Endothelial cell of umbilical vein (primary cell): ENCODE data around the gene IWS1. TPM values are rescaled to one million over a fixed set of nuclear protein-coding genes. Genes with fewer than 3 reads are reported as not detected.

Experiments used
- BruUV-seq: library from RNA; stranded (reverse); fragments of 400-500 nt; replicated peaks from 2 replicates; lab custom pipeline; 2021; lab: Mats Ljungman, UMichigan
- CTCF ChIA-PET: fragments of 300-600, 350-600 bp; sonication (Branson Sonifier 250); formaldehyde crosslinking; loops from one replicate; lab custom pipeline; 2021; ENCODE audit warnings: antibody characterized with exemption, inconsistent platforms; lab: Charles Lee
- POLR2A ChIA-PET: fragments of 300-600, 350-600 bp; sonication (Branson Sonifier 250); formaldehyde crosslinking; loops from one replicate; lab custom pipeline; 2021; ENCODE audit warnings: antibody characterized with exemption, inconsistent platforms; lab: Charles Lee
- DNase-seq: peaks from one replicate; pipeline ENCODE4 v3.0.0-alpha.2; 2011; ENCODE audit warnings: low read depth, low spot score
- FAIRE-seq: peaks from 2 replicates; lab custom pipeline; 2011; peaks lifted over from hg19 to GRCh38; lab: Jason Lieb, UNC
- H2AFZ ChIP-seq: 2 replicates; pipeline ENCODE4 v1.6.0; 2012; ENCODE audit warnings: low read depth, low read length, control low read depth, inconsistent platforms
- H3K27ac ChIP-seq: 2 replicates; pipeline ENCODE4 v1.5.1; 2011; ENCODE audit warnings: low read depth, mild to moderate bottlenecking, control low read depth, low read length, moderate library complexity; ENCODE audit not compliant: insufficient read depth
- H3K27me3 ChIP-seq, 2 experiments: 2 replicates each; pipeline versions ENCODE4 v1.6.0 to v1.6.1; 2011; ENCODE audit warnings: low read length in 2 of 2, mixed read lengths in 1 of 2; ENCODE audit not compliant: control insufficient read depth in 2 of 2, insufficient read depth in 2 of 2
- H3K36me3 ChIP-seq, 2 experiments: 2 replicates in 1 of 2; 3 replicates in 1 of 2; pipeline ENCODE4 v1.5.1; 2011; ENCODE audit warnings: low read length in 2 of 2, mild to moderate bottlenecking in 1 of 2, moderate library complexity in 1 of 2; ENCODE audit not compliant: control insufficient read depth in 2 of 2, insufficient read depth in 2 of 2; ENCODE audit errors: extremely low read depth in 1 of 2
- H3K4me1 ChIP-seq: 3 replicates; pipeline ENCODE4 v1.5.1; 2011; ENCODE audit warnings: mild to moderate bottlenecking, low read length; ENCODE audit not compliant: control insufficient read depth, insufficient read depth; ENCODE audit errors: extremely low read depth
- H3K4me2 ChIP-seq: 2 replicates; pipeline ENCODE4 v1.6.1; 2011; ENCODE audit warnings: low read length, control low read depth, mixed read lengths; ENCODE audit not compliant: insufficient read depth
- H3K4me3 ChIP-seq, 3 experiments: fragments of 200-600 bp in 1 of 3; sonication (generic), shearing (Covaris generic) in 1 of 3; replicated peaks in 1 of 3; 2 replicates each; pipeline ENCODE4 v1.5.1; 2011 to 2016; ENCODE audit warnings: control low read depth in 3 of 3, low read length in 3 of 3, mild to moderate bottlenecking in 2 of 3, inconsistent platforms in 1 of 3, low read depth in 1 of 3, moderate library complexity in 1 of 3; ENCODE audit not compliant: insufficient read depth in 1 of 3
- H3K79me2 ChIP-seq: 2 replicates; pipeline ENCODE4 v1.6.0; 2012; ENCODE audit warnings: low read length, inconsistent platforms; ENCODE audit not compliant: control insufficient read depth, insufficient read depth
- H3K9ac ChIP-seq: replicated peaks from 2 replicates; pipeline ENCODE3; 2011; ENCODE audit warnings: low read length, control low read depth; ENCODE audit not compliant: insufficient read depth; ENCODE audit errors: extremely low read depth
- H3K9me1 ChIP-seq: replicated peaks from 3 replicates; pipeline ENCODE4 v1.6.0; 2011; ENCODE audit warnings: mild to moderate bottlenecking, low read length; ENCODE audit not compliant: control insufficient read depth, insufficient read depth; ENCODE audit errors: extremely low read depth
- H3K9me3 ChIP-seq: replicated peaks from 2 replicates; pipeline ENCODE4 v1.5.1; 2012; ENCODE audit warnings: low read length, inconsistent platforms; ENCODE audit not compliant: control insufficient read depth, insufficient read depth
- H4K20me1 ChIP-seq: replicated peaks from 2 replicates; pipeline ENCODE3; 2011; ENCODE audit warnings: mild to moderate bottlenecking, low read length; ENCODE audit not compliant: control insufficient read depth, insufficient read depth; ENCODE audit errors: extremely low read depth
- CTCF ChIP-seq, 2 donors: IDR thresholded peaks; 1 replicate in 1 of 2; 2 replicates in 1 of 2; pipeline ENCODE4 v1.5.1; 2011; ENCODE audit warnings: low read length in 2 of 2, mild to moderate bottlenecking in 2 of 2, moderate library complexity in 2 of 2, control low read depth in 1 of 2, inconsistent platforms in 1 of 2, low read depth in 1 of 2; ENCODE audit not compliant: insufficient read depth in 1 of 2; ENCODE audit errors: extremely low read depth in 1 of 2
- EZH2 ChIP-seq: IDR thresholded peaks from 2 replicates; pipeline ENCODE4 v1.6.1; 2012; ENCODE audit warnings: borderline replicate concordance, low read depth, mild to moderate bottlenecking, moderate library complexity, low read length, inconsistent platforms; ENCODE audit not compliant: severe bottlenecking
- FOS ChIP-seq: IDR thresholded peaks from 2 replicates; pipeline ENCODE4 v1.6.1; 2011; ENCODE audit warnings: mild to moderate bottlenecking, low read length, moderate library complexity, borderline replicate concordance; ENCODE audit not compliant: insufficient read depth
- GATA2 ChIP-seq: IDR thresholded peaks from 2 replicates; pipeline ENCODE4 v1.7.0; 2011; ENCODE audit warnings: low read depth, mild to moderate bottlenecking, moderate library complexity, mixed read lengths, low read length; ENCODE audit not compliant: insufficient read length, insufficient read depth
- JUN ChIP-seq: IDR thresholded peaks from 2 replicates; pipeline ENCODE4 v1.6.1; 2011; ENCODE audit warnings: borderline replicate concordance, low read depth; ENCODE audit not compliant: insufficient read length, insufficient read depth
- MAX ChIP-seq: IDR thresholded peaks from 2 replicates; pipeline ENCODE4 v1.6.1; 2011; ENCODE audit not compliant: insufficient read depth, insufficient read length
- MYC ChIP-seq: IDR thresholded peaks from one replicate; pipeline ENCODE4 v1.6.1; 2011; ENCODE audit warnings: mild to moderate bottlenecking, low read depth, low read length
- POLR2A ChIP-seq: IDR thresholded peaks from 2 replicates; pipeline ENCODE4 v1.6.1; 2012; ENCODE audit warnings: low read depth, mild to moderate bottlenecking, control low read depth, low read length
- POLR2AphosphoS5 ChIP-seq: IDR thresholded peaks from 2 replicates; pipeline ENCODE4 v1.6.1; 2012; ENCODE audit warnings: low read depth, mild to moderate bottlenecking, control low read depth, low read length, moderate library complexity; ENCODE audit not compliant: insufficient read depth
- dilution Hi-C: fragments of 300-500 bp; cut with MboI; formaldehyde crosslinking; loops from one replicate; pipeline ENCODE4 v1.15.0; 2019; ENCODE audit warnings: low sequenced_read_pairs; ENCODE audit not compliant: extremely low pct_ligation_motif_present
- intact Hi-C: fragments of 100-400 bp; cut with micrococcal nuclease; formaldehyde crosslinking; loops from one replicate; pipeline ENCODE4 v1.10.0; 2022
- polyA plus RNA-seq, 4 experiments: library from polyadenylated mRNA; depleted of rRNA in 3 of 4; stranded (reverse) in 3 of 4; unstranded in 1 of 4; fragments of >200 nt; gene quantifications; 2 replicates each; pipeline versions ENCODE4 v1.2.1 to v1.2.3, GENCODE V29; 2011 to 2012; ENCODE audit warnings: missing spikeins in 1 of 4
- total RNA-seq: library from RNA; stranded (reverse); gene quantifications from 2 replicates; pipeline ENCODE4 v1.2.3, GENCODE V29; 2021

The IWS1 gene
- total and polyA plus RNA-seq, 2 donors (not counting 3 experiments of a cell fraction or from before 2014, with no cell fraction given) = 14.7 to 51.0 TPM

- no peaks in the 10 kb centered on the region for H3K9me3 ChIP-seq
- no peak for FAIRE-seq
- dilution Hi-C loops = no loop called here
Measured at GRCh38 chr2:127574656-127575055, 48.4 kb upstream of the IWS1 start.

More at GRCh38 chr2:127574656-127575055, 48.4 kb upstream of the IWS1 start:
- Histone ChIP-seq H3K27me3 (peaks cover 2 to 3% of the 10 kb centered on the region in 2 experiments), H3K36me3 (no peaks in the 10 kb centered on the region), H3K4me3 (no peak overlapping the region), H3K4me1 (no peaks in the 10 kb centered on the region), H3K4me2 (no peak overlapping the region), H4K20me1 (no peaks in the 10 kb centered on the region), H3K9me1 (no peaks in the 10 kb centered on the region), H2AFZ (no peak overlapping the region), H3K27ac (no peak overlapping the region), H3K79me2 (no peaks in the 10 kb centered on the region), H3K9ac (no peak overlapping the region)
- intact Hi-C loops = no loop called here
- ChIA-PET CTCF (interaction anchor here (0.6 to 1.3 kb wide), 2 partner anchors 8 to 76 kb away, joined by 3 to 7 read pairs; no protein-coding TSS in a partner anchor), POLR2A (no interaction called here)
- TF ChIP-seq GATA2 (no peak), EZH2 (no peak), CTCF (IDR thresholded peaks at IDR 0.05; ENCODE audit: extremely low read depth in 1 of 2, insufficient read depth in 1 of 2, low read depth in 1 of 2, low read length in 2 of 2) (no peak), FOS (no peak), MYC (no peak), MAX (no peak), POLR2A (no peak), JUN (no peak), POLR2AphosphoS5 (no peak)
- no peak for DNase-seq
- no TSS peak for BruUV-seq
